Osteoblast (primary cell): ENCODE results near the gene SMIM7. TPM values are rescaled to one million over a fixed set of nuclear protein-coding genes. Genes with fewer than 3 reads are reported as not detected.
A peak's percentile ranks its signal among the peaks of the same experiment; 100 is the strongest.

ENCODE experiments used
- DNase-seq: peaks from one replicate; pipeline ENCODE4 v3.0.0; 2011; ENCODE audit warnings: low spot score, mixed read lengths; ENCODE audit not compliant: insufficient read length; ENCODE audit errors: missing footprints
- H2AFZ ChIP-seq: 2 replicates; pipeline ENCODE4 v1.6.0; 2011; ENCODE audit warnings: mild to moderate bottlenecking, low read length
- H3K27ac ChIP-seq: 2 replicates; pipeline ENCODE4 v1.5.1; 2011; ENCODE audit warnings: mild to moderate bottlenecking, low read depth, low read length, moderate library complexity
- H3K27me3 ChIP-seq: 2 replicates; pipeline ENCODE4 v1.6.0; 2012; ENCODE audit warnings: mild to moderate bottlenecking, control low read depth, inconsistent platforms, low read length, moderate library complexity; ENCODE audit not compliant: insufficient read depth
- H3K36me3 ChIP-seq: 2 replicates; pipeline ENCODE4 v1.5.1; 2011; ENCODE audit warnings: mild to moderate bottlenecking, low read length, control low read depth, moderate library complexity; ENCODE audit not compliant: insufficient read depth
- H3K4me1 ChIP-seq: 2 replicates; pipeline ENCODE4 v1.5.1; 2011; ENCODE audit warnings: mild to moderate bottlenecking, low read length, control low read depth, moderate library complexity; ENCODE audit not compliant: insufficient read depth
- H3K4me2 ChIP-seq: 2 replicates; pipeline ENCODE4 v1.6.0; 2011; ENCODE audit warnings: mild to moderate bottlenecking, low read length; ENCODE audit not compliant: insufficient read depth
- H3K4me3 ChIP-seq: fragments of 200-600 bp; sonication (generic); 3 replicates; pipeline ENCODE4 v1.5.1; 2012; ENCODE audit warnings: mild to moderate bottlenecking, low read length, inconsistent platforms; ENCODE audit not compliant: insufficient read depth
- H3K79me2 ChIP-seq: 2 replicates; pipeline ENCODE4 v1.6.0; 2012; ENCODE audit warnings: mild to moderate bottlenecking, low read length, control low read depth, inconsistent platforms; ENCODE audit not compliant: insufficient read depth
- H3K9me3 ChIP-seq: 2 replicates; pipeline ENCODE4 v1.5.1; 2011; ENCODE audit warnings: low read depth, low read length, control low read depth
- H4K20me1 ChIP-seq: 2 replicates; pipeline ENCODE4 v1.6.0; 2012; ENCODE audit warnings: mild to moderate bottlenecking, low read length, control low read depth; ENCODE audit not compliant: insufficient read depth
- CTCF ChIP-seq: IDR thresholded peaks from 2 replicates; pipeline ENCODE4 v1.5.1; 2011; ENCODE audit warnings: mild to moderate bottlenecking, low read depth, low read length, moderate library complexity; ENCODE audit errors: extremely low read depth
- total RNA-seq: library from RNA; depleted of rRNA; stranded (reverse); fragments of >200 nt; gene quantifications from 2 replicates; pipeline ENCODE4 v1.2.3, GENCODE V29; 2012

SMIM7 gene
- total RNA-seq, 1 donor: 60.1 TPM

GRCh38 chr19:16624236-16624635 is 35.7 kb downstream of the SMIM7 start:
- Histone ChIP-seq H3K79me2 (peaks cover 87% of the 10 kb centered on the region), H3K9me3 (no peaks in the 10 kb centered on the region), H3K4me1 (peaks cover 19% of the 10 kb centered on the region), H3K27ac (no peak overlapping the region), H3K4me2 (no peak overlapping the region), H3K4me3 (no peak overlapping the region), H4K20me1 (peaks cover 83% of the 10 kb centered on the region), H3K27me3 (no peaks in the 10 kb centered on the region), H2AFZ (no peak overlapping the region), H3K36me3 (peaks cover 27% of the 10 kb centered on the region)
- no peak for DNase-seq
- TF ChIP-seq CTCF: no peak

- Histone ChIP-seq H2AFZ (no peak overlapping the region), H4K20me1 (peaks cover 90% of the 10 kb centered on the region), H3K4me3 (no peak overlapping the region), H3K36me3 (peaks cover 27% of the 10 kb centered on the region), H3K9me3 (no peaks in the 10 kb centered on the region), H3K27ac (no peak overlapping the region), H3K4me2 (no peak overlapping the region), H3K4me1 (peaks cover 15% of the 10 kb centered on the region), H3K27me3 (no peaks in the 10 kb centered on the region), H3K79me2 (peaks cover 94% of the 10 kb centered on the region)
- peak; percentile 48 for DNase-seq
- no peak for TF ChIP-seq CTCF
Measured at GRCh38 chr19:16623576-16623975, 36.4 kb downstream of the SMIM7 start.

DNA sequence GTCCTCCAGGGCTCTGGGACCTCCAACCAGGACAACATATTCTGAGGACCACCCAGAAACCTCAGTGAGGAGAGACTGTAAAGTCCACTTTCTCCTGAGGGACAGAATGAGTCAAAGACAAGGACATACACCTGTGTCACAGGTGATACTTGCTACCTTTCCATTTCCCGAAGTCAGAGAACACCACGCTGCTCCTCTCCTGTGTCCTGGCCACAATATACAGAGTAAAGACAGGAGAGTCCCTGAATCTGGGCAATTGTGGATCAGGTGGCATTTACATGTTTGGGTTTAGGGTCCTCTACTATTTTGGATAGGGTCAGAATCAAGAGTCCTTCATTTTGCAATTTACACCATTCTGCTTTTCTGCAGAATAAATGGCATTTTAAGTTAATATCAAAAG is 36.9 kb downstream of the SMIM7 start:
- no peak for TF ChIP-seq CTCF
- Histone ChIP-seq H2AFZ (no peak overlapping the region), H3K4me1 (peaks cover 15% of the 10 kb centered on the region), H3K27ac (no peak overlapping the region), H3K4me2 (no peak overlapping the region), H3K27me3 (no peaks in the 10 kb centered on the region), H3K79me2 (peaks cover 99% of the 10 kb centered on the region), H3K9me3 (no peaks in the 10 kb centered on the region), H3K36me3 (peaks cover 27% of the 10 kb centered on the region), H3K4me3 (no peak overlapping the region), H4K20me1 (peaks cover 95% of the 10 kb centered on the region)
- peak; percentile 17 for DNase-seq

GRCh38 chr19:16621165-16621800 is 38.7 kb downstream of the SMIM7 start:
- H4K20me1 ChIP-seq: peaks cover 100% of the 10 kb centered on the region
- H3K27me3 ChIP-seq: no peaks in the 10 kb centered on the region
- peaks cover 27% of the 10 kb centered on the region for H3K36me3 ChIP-seq
- TF ChIP-seq CTCF: no peak
- H2AFZ ChIP-seq: no peak overlapping the region
- H3K27ac ChIP-seq: no peak overlapping the region
- DNase-seq: peak; percentile 9
- peaks cover 100% of the 10 kb centered on the region for H3K79me2 ChIP-seq
- H3K4me1 ChIP-seq: peaks cover 12% of the 10 kb centered on the region
- no peaks in the 10 kb centered on the region for H3K9me3 ChIP-seq
- no peak overlapping the region for H3K4me2 ChIP-seq
- H3K4me3 ChIP-seq: no peak overlapping the region
